K562 (cell line): ENCODE measurements around the gene RHOF. TPM values are rescaled to one million over a fixed set of nuclear protein-coding genes. Genes with fewer than 3 reads are reported as not detected.

Experiments used
- ATAC-seq: fragments of 200-7000 bp; cut with Tn5 transposase; 3 replicates; pipeline ENCODE4 v1.9.1; 2020; ENCODE audit warnings: moderate library complexity
- BruUV-seq: library from RNA; stranded (reverse); fragments of 400-500 nt; replicated peaks from 2 replicates; lab custom pipeline; 2021; lab: Mats Ljungman, UMichigan
- CTCF ChIA-PET: fragments of 300-600 bp; formaldehyde crosslinking; extraction: SDS; loops from one replicate; lab custom pipeline; 2021; ENCODE audit warnings: low intra/inter-chr PET ratio; lab: Yijun Ruan, JAX
- POLR2A ChIA-PET: fragments of 300-600, 350-650 bp; sonication (Branson Sonifier 250); formaldehyde crosslinking; extraction: SDS; loops from one replicate; lab custom pipeline; 2021; ENCODE audit warnings: antibody characterized with exemption, inconsistent platforms; lab: Yijun Ruan, JAX
- DNase-seq, 4 experiments: peaks; one replicate each; pipeline versions ENCODE4 v3.0.0 to v3.0.0-alpha.2; 2011 to 2018; ENCODE audit warnings: low spot score in 3 of 4, mixed read lengths in 3 of 4; ENCODE audit errors: extremely low read depth in 1 of 4
- FAIRE-seq: peaks from 2 replicates; lab custom pipeline; 2011; peaks lifted over from hg19 to GRCh38; lab: Jason Lieb, UNC
- H2AFZ ChIP-seq: 2 replicates; pipeline ENCODE4 v1.6.0; 2011; ENCODE audit warnings: low read depth, low read length, control low read depth, inconsistent platforms
- H3K27ac ChIP-seq: fragments of 200-600 bp; 3 replicates; pipeline ENCODE4 v1.8.0; 2011; ENCODE audit warnings: low read depth, mild to moderate bottlenecking, control low read depth, inconsistent platforms, low read length, moderate library complexity, mixed read lengths; ENCODE audit errors: extremely low read depth
- H3K27me3 ChIP-seq, 2 experiments: fragments of 300-600 bp in 1 of 2; 2 replicates in 1 of 2; 3 replicates in 1 of 2; pipeline versions ENCODE4 v1.6.0 to v1.8.0; 2011; ENCODE audit warnings: inconsistent platforms in 2 of 2, low read length in 2 of 2, mild to moderate bottlenecking in 1 of 2, mixed read lengths in 1 of 2, moderate library complexity in 1 of 2; ENCODE audit not compliant: control insufficient read depth in 2 of 2, insufficient read depth in 2 of 2
- H3K36me3 ChIP-seq: fragments of 300-600 bp; 3 replicates; pipeline ENCODE4 v1.8.0; 2011; ENCODE audit warnings: mild to moderate bottlenecking, low read length, inconsistent platforms; ENCODE audit not compliant: control insufficient read depth, insufficient read depth
- H3K4me1 ChIP-seq, 2 experiments: fragments of 200-600 bp in 1 of 2; replicated peaks in 1 of 2; 2 replicates in 1 of 2; 3 replicates in 1 of 2; pipeline versions ENCODE4 v1.5.1 to v1.8.0; 2011; ENCODE audit warnings: inconsistent platforms in 2 of 2, low read length in 2 of 2, mild to moderate bottlenecking in 1 of 2, mixed read lengths in 1 of 2, moderate library complexity in 1 of 2; ENCODE audit not compliant: control insufficient read depth in 2 of 2, insufficient read depth in 2 of 2
- H3K4me2 ChIP-seq: 2 replicates; pipeline ENCODE4 v1.6.1; 2011; ENCODE audit warnings: low read length, control low read depth, inconsistent platforms, mixed read lengths; ENCODE audit not compliant: insufficient read depth
- H3K4me3 ChIP-seq: fragments of 200-600 bp; sonication (generic), shearing (Covaris generic); 2 replicates; pipeline ENCODE4 v1.5.1; 2016; ENCODE audit warnings: control low read depth, inconsistent platforms
- H3K79me2 ChIP-seq: fragments of 200-600 bp; 3 replicates; pipeline ENCODE4 v1.8.0; 2011; ENCODE audit warnings: low read length, inconsistent platforms; ENCODE audit not compliant: control insufficient read depth, insufficient read depth
- H3K9ac ChIP-seq, 2 experiments: 2 replicates each; pipeline versions ENCODE4 v1.6.0 to v1.6.1; 2011; ENCODE audit warnings: low read depth in 2 of 2, low read length in 2 of 2, control low read depth in 1 of 2, inconsistent platforms in 1 of 2, mild to moderate bottlenecking in 1 of 2, mixed read lengths in 1 of 2; ENCODE audit not compliant: insufficient read depth in 1 of 2
- H3K9me1 ChIP-seq: one replicate; pipeline ENCODE4 v1.6.0; 2011; ENCODE audit warnings: inconsistent platforms, mild to moderate bottlenecking, low read length, moderate library complexity; ENCODE audit not compliant: control insufficient read depth, insufficient read depth
- H3K9me3 ChIP-seq: replicated peaks from 2 replicates; pipeline ENCODE4 v1.5.1; 2011; ENCODE audit warnings: low read depth, low read length, inconsistent platforms; ENCODE audit not compliant: control insufficient read depth, insufficient read depth
- H4K20me1 ChIP-seq: replicated peaks from 2 replicates; pipeline ENCODE4 v1.6.1; 2011; ENCODE audit warnings: low read length, inconsistent platforms, mixed read lengths; ENCODE audit not compliant: control insufficient read depth, insufficient read depth
- ARID1B ChIP-seq: fragments of 450-650 bp; IDR thresholded peaks from 2 replicates; pipeline ENCODE4 v1.6.1; 2016; ENCODE audit warnings: antibody characterized with exemption, mild to moderate bottlenecking, inconsistent platforms
- BRD4 ChIP-seq: fragments of 200-600 bp; sonication (generic); IDR thresholded peaks from 2 replicates; pipeline ENCODE4 v1.6.1; 2017; ENCODE audit warnings: inconsistent platforms
- MIER1 ChIP-seq: fragments of 450-650 bp; IDR thresholded peaks from 2 replicates; pipeline ENCODE4 v1.6.1; 2016; ENCODE audit warnings: antibody characterized with exemption, mild to moderate bottlenecking, low read depth
- NR4A1 ChIP-seq, 2 experiments: fragments of 250-450 bp in 1 of 2; fragments of 450-650 bp in 1 of 2; sonication (Bioruptor Pico) in 1 of 2; IDR thresholded peaks; 2 replicates each; pipeline versions ENCODE4 v1.4.0 to v1.6.1; 2016 to 2020; ENCODE audit warnings: mild to moderate bottlenecking in 2 of 2, missing compliant biosample characterization in 1 of 2, missing genetic modification characterization in 1 of 2, moderate library complexity in 1 of 2
- SETDB1 ChIP-seq: IDR thresholded peaks from one replicate; pipeline ENCODE4 v1.6.1; 2012; ENCODE audit warnings: low read length, control low read depth, inconsistent platforms
- ZNF57 ChIP-seq: fragments of 450-650 bp; formaldehyde crosslinking; IDR thresholded peaks from 2 replicates; pipeline ENCODE4 v1.4.0; 2020; ENCODE audit warnings: mild to moderate bottlenecking, moderate library complexity
- ZNF699 ChIP-seq: fragments of 250-450 bp; sonication (Bioruptor Pico); IDR thresholded peaks from 2 replicates; pipeline ENCODE4 v1.8.0; 2021; ENCODE audit warnings: mild to moderate bottlenecking, moderate library complexity; ENCODE audit not compliant: insufficient replicate concordance
- WGBS: fragments of 100-300 bp; shearing (Covaris generic); methylation state at CpG from one replicate; pipeline ENCODE4 v1.1.6; 2016; ENCODE audit warnings: low coverage, mixed read lengths; ENCODE audit not compliant: insufficient coverage; ENCODE audit errors: missing lambda C conversion rate; 5-methylcytosine and 5-hydroxymethylcytosine counted together
- in situ Hi-C: fragments of 300-500 bp; cut with MboI; formaldehyde crosslinking; loops from 4 replicates; pipeline ENCODE4 v1.15.0; 2018; ENCODE audit warnings: inconsistent platforms, mixed read lengths
- intact Hi-C: fragments of 100-400 bp; cut with micrococcal nuclease; formaldehyde crosslinking; loops from 2 replicates; pipeline ENCODE4 v1.14.2; 2022
- polyA plus RNA-seq, 8 experiments: library from polyadenylated mRNA; depleted of rRNA in 4 of 8; stranded (reverse) in 5 of 8; unstranded in 3 of 8; fragments of >200 nt; fragmentation: Nextera tagmentation in 2 of 8; fragmentation: Illumina TruSeq in 1 of 8; extraction: Ambion mirVana in 2 of 8; extraction: Trizol in 1 of 8; gene quantifications; 2 replicates each; pipeline versions ENCODE4 v1.2.1 to v1.2.3, GENCODE V29; 2011 to 2014; ENCODE audit warnings: inconsistent platforms in 1 of 8, missing spikeins in 1 of 8
- total RNA-seq, 7 experiments: library from RNA; depleted of rRNA in 6 of 7; stranded (reverse); fragments of >200 nt in 6 of 7; fragmentation: Illumina TruSeq in 2 of 7; extraction: Trizol in 2 of 7; gene quantifications; 2 replicates each; pipeline versions ENCODE4 v1.2.1 to v1.2.3, GENCODE V29; 2011 to 2021; ENCODE audit warnings: low replicate concordance in 1 of 7

RHOF gene
- total and polyA plus RNA-seq, 9 of the 15 experiments (the other 6 are each of a cell fraction or from before 2014, with no cell fraction given): 0.13 to 10.1 (median 4.0) TPM

- Histone ChIP-seq H4K20me1 (no peaks in the 10 kb centered on the region), H3K27me3 (no peaks in the 10 kb centered on the region), H2AFZ (no peak overlapping the region), H3K4me1 (peaks cover 6 to 24% of the 10 kb centered on the region in 2 experiments; a peak in 4 of 5 replicates), H3K9me1 (no peaks in the 10 kb centered on the region), H3K36me3 (peaks cover 15% of the 10 kb centered on the region; the same call in 2 of the 3 replicates), H3K27ac (no peak overlapping the region), H3K79me2 (no peaks in the 10 kb centered on the region), H3K9me3 (no peaks in the 10 kb centered on the region), H3K4me3 (no peak overlapping the region), H3K9ac (no peak overlapping the region), H3K4me2 (no peak overlapping the region)
- no peak for DNase-seq
- 63% methylated on average over 3 of the region's 3 CpGs for WGBS
- TF ChIP-seq BRD4: no peak
- BruUV-seq: no TSS peak
- ChIA-PET CTCF (no interaction called here), POLR2A (interaction anchor here (2.5 to 3.7 kb wide), 2 partner anchors 16 to 53 kb away, joined by 10 to 14 read pairs; partner anchors contain the start of gene TMEM120B)
- ATAC-seq: no peak
- in situ Hi-C loops (loop anchor here (5.0 kb wide), 1 partner anchor 73 kb away; no protein-coding TSS in a partner anchor), intact Hi-C loops (no loop called here)
- FAIRE-seq: no peak
Measured at GRCh38 chr12:121764808-121765207, 28.7 kb downstream of the RHOF start.

- CTCF ChIA-PET: no interaction called here
- Histone ChIP-seq H2AFZ (no peak overlapping the region), H3K9me1 (no peaks in the 10 kb centered on the region), H3K27ac (no peak overlapping the region), H3K79me2 (no peaks in the 10 kb centered on the region), H3K4me1 (peaks cover 4 to 18% of the 10 kb centered on the region in 2 experiments; a peak in 3 of 5 replicates), H3K9ac (no peak overlapping the region), H3K27me3 (no peaks in the 10 kb centered on the region), H4K20me1 (no peaks in the 10 kb centered on the region), H3K4me2 (no peak overlapping the region), H3K4me3 (no peak overlapping the region), H3K9me3 (no peaks in the 10 kb centered on the region), H3K36me3 (peaks cover 16% of the 10 kb centered on the region; the same call in 2 of the 3 replicates)
- in situ Hi-C loops (no loop called here), intact Hi-C loops (no loop called here)
- TF ChIP-seq SETDB1 (no peak), ZNF57 (CRISPR knock-in tag) (no peak), NR4A1 (CRISPR knock-in tag; IDR thresholded peaks at IDR 0.05) (no peak), NR4A1 (tag; IDR thresholded peaks at IDR 0.05) (no peak), MIER1 (no peak), ZNF699 (no peak), ARID1B (no peak)
- ATAC-seq: no peak
- WGBS: 80% methylated on average over 6 of the region's 6 CpGs
- BruUV-seq: no TSS peak
- FAIRE-seq: no peak
- no peak for DNase-seq
- POLR2A ChIA-PET: interaction anchor here (3.7 kb wide), 1 partner anchor 50 kb away, joined by 10 read pairs; the partner anchor contains the start of gene TMEM120B
Measured at GRCh38 chr12:121762269-121762668, 31.2 kb downstream of the RHOF start.
